HepG2 (cell line): ENCODE data around the gene SMIM24. TPM values are rescaled to one million over a fixed set of nuclear protein-coding genes. Genes with fewer than 3 reads are reported as not detected.
A peak's percentile ranks its signal among the peaks of the same experiment; 100 is the strongest.

ENCODE experiments used
- ARNT ChIP-seq: fragments of 450-650 bp; IDR thresholded peaks from 2 replicates; pipeline ENCODE4 v1.6.1; 2017
- ARNT2 ChIP-seq: sonication (generic); formaldehyde crosslinking; IDR thresholded peaks from 2 replicates; pipeline ENCODE4 v1.8.0; 2022; ENCODE audit warnings: mild to moderate bottlenecking, low read depth, missing genetic modification reagents, moderate library complexity
- ATF2 ChIP-seq: sonication (generic); formaldehyde crosslinking; IDR thresholded peaks from 2 replicates; pipeline ENCODE4 v1.4.0; 2020; ENCODE audit warnings: missing genetic modification reagents
- CREM ChIP-seq, 2 experiments: sonication (generic) in 1 of 2; formaldehyde crosslinking in 1 of 2; IDR thresholded peaks; 2 replicates each; pipeline versions ENCODE4 v1.4.0 to v1.6.1; 2016 to 2020; ENCODE audit warnings: antibody characterized with exemption in 1 of 2, mild to moderate bottlenecking in 1 of 2, missing genetic modification reagents in 1 of 2
- HBP1 ChIP-seq: IDR thresholded peaks from 2 replicates; pipeline ENCODE4 v1.6.1; 2016; ENCODE audit warnings: low read depth, control low read depth
- HOXD1 ChIP-seq: sonication (generic); formaldehyde crosslinking; IDR thresholded peaks from 2 replicates; pipeline ENCODE4 v1.5.0; 2020; ENCODE audit warnings: missing genetic modification reagents
- IKZF1 ChIP-seq: fragments of 450-650 bp; IDR thresholded peaks from 2 replicates; pipeline ENCODE4 v1.7.1; 2016
- IRX3 ChIP-seq: sonication (generic); formaldehyde crosslinking; IDR thresholded peaks from 2 replicates; pipeline ENCODE4 v1.8.1; 2023; ENCODE audit warnings: mild to moderate bottlenecking, low read depth, missing genetic modification reagents, borderline replicate concordance
- MIXL1 ChIP-seq: IDR thresholded peaks from 2 replicates; pipeline ENCODE4 v1.6.1; 2016
- NCOR1 ChIP-seq: fragments of 200-600 bp; sonication (generic); IDR thresholded peaks from 2 replicates; pipeline ENCODE4 v1.7.0; 2017; ENCODE audit warnings: antibody characterized with exemption, low read length, borderline replicate concordance
- RNF2 ChIP-seq: fragments of 450-650 bp; conservative IDR thresholded peaks from 2 replicates; pipeline ENCODE4 v1.6.1; 2016; ENCODE audit warnings: low read depth
- TAF1 ChIP-seq: sonication (generic); formaldehyde crosslinking; IDR thresholded peaks from 2 replicates; pipeline ENCODE4 v1.4.0; 2020; ENCODE audit warnings: missing genetic modification reagents
- TFDP2 ChIP-seq: sonication (generic); formaldehyde crosslinking; IDR thresholded peaks from 2 replicates; pipeline ENCODE4 v1.4.0; 2020; ENCODE audit warnings: missing genetic modification reagents
- ZFAT ChIP-seq: sonication (generic); formaldehyde crosslinking; conservative IDR thresholded peaks from 2 replicates; pipeline ENCODE4 v1.8.1; 2023; ENCODE audit warnings: missing genetic modification reagents, inconsistent platforms
- ZNF143 ChIP-seq: sonication (generic); formaldehyde crosslinking; IDR thresholded peaks from 2 replicates; pipeline ENCODE4 v1.4.0; 2020; ENCODE audit warnings: missing genetic modification reagents
- ZNF280B ChIP-seq: sonication (generic); formaldehyde crosslinking; IDR thresholded peaks from 2 replicates; pipeline ENCODE4 v1.5.0; 2020; ENCODE audit warnings: missing genetic modification reagents, mild to moderate bottlenecking, borderline replicate concordance
- ZNF382 ChIP-seq: sonication (generic); formaldehyde crosslinking; IDR thresholded peaks from 2 replicates; pipeline ENCODE4 v1.5.0; 2020; ENCODE audit warnings: missing genetic modification reagents, mild to moderate bottlenecking, borderline replicate concordance
- ZNF430 ChIP-seq: sonication (generic); formaldehyde crosslinking; IDR thresholded peaks from 2 replicates; pipeline ENCODE4 v1.9.0; 2021; ENCODE audit warnings: mild to moderate bottlenecking, missing genetic modification reagents
- ZNF619 ChIP-seq: sonication (generic); formaldehyde crosslinking; IDR thresholded peaks from 2 replicates; pipeline ENCODE4 v1.4.0; 2020; ENCODE audit warnings: mild to moderate bottlenecking, missing genetic modification reagents
- polyA plus RNA-seq, 8 experiments: library from polyadenylated mRNA; depleted of rRNA in 3 of 8; stranded (reverse) in 7 of 8; unstranded in 1 of 8; fragments of >200 nt; fragmentation: Illumina TruSeq in 4 of 8; extraction: Trizol in 4 of 8; gene quantifications; 2 replicates each; pipeline versions ENCODE4 v1.2.1 to v1.2.3, GENCODE V29; 2011 to 2016; ENCODE audit warnings: low read depth in 4 of 8, missing spikeins in 1 of 8, mixed read lengths in 1 of 8; ENCODE audit not compliant: insufficient read depth in 1 of 8
- total RNA-seq, 5 experiments: library from RNA; depleted of rRNA; stranded (reverse); fragments of >200 nt; fragmentation: Illumina TruSeq; extraction: Trizol; gene quantifications; 2 replicates each; pipeline ENCODE4 v1.2.3, GENCODE V29; 2016; ENCODE audit warnings: low read depth in 1 of 5
- TF ChIP-seq, protein P1 (sequence below): IDR thresholded peaks from 2 replicates; pipeline ENCODE4 v1.6.1; 2012; ENCODE audit warnings: low read length, improper control_type of control experiment

SMIM24 gene
- total and polyA plus RNA-seq, 2 of the 13 experiments (the other 11 are each of a cell fraction or from before 2014, with no cell fraction given) = 11.2 to 70.6 TPM

GRCh38 chr19:3434630-3435553 lies 45.4 kb downstream of the SMIM24 start (continued):
- TF ChIP-seq IKZF1 (no peak), ARNT (no peak), MIXL1 (no peak), ATF2 (CRISPR knock-in tag) (0 out of 2 replicates have a peak, but pooled peaks have one; percentile 24), HOXD1 (CRISPR knock-in tag) (no peak), TFDP2 (CRISPR knock-in tag) (peak; percentile 59), ARNT2 (CRISPR knock-in tag) (peak; percentile 29; the same call in 1 of the 2 replicates), CREM (IDR thresholded peaks at IDR 0.05) (peak; percentile 64), CREM (CRISPR knock-in tag; IDR thresholded peaks at IDR 0.05) (no peak), NCOR1 (no peak), ZNF143 (CRISPR knock-in tag) (peak; percentile 99), IRX3 (CRISPR knock-in tag) (no peak), ZNF619 (CRISPR knock-in tag) (no peak), HBP1 (CRISPR knock-in tag) (peak; percentile 46; the same call in 1 of the 2 replicates), ZFAT (CRISPR knock-in tag) (no peak), TAF1 (CRISPR knock-in tag) (peak; percentile 60), ZNF280B (CRISPR knock-in tag) (peak; percentile 84; the same call in 1 of the 2 replicates), RNF2 (no peak), ZNF382 (CRISPR knock-in tag) (no peak), ZNF430 (CRISPR knock-in tag) (peak; percentile 73; the same call in 1 of the 2 replicates)
- TF ChIP-seq, protein P1, sequence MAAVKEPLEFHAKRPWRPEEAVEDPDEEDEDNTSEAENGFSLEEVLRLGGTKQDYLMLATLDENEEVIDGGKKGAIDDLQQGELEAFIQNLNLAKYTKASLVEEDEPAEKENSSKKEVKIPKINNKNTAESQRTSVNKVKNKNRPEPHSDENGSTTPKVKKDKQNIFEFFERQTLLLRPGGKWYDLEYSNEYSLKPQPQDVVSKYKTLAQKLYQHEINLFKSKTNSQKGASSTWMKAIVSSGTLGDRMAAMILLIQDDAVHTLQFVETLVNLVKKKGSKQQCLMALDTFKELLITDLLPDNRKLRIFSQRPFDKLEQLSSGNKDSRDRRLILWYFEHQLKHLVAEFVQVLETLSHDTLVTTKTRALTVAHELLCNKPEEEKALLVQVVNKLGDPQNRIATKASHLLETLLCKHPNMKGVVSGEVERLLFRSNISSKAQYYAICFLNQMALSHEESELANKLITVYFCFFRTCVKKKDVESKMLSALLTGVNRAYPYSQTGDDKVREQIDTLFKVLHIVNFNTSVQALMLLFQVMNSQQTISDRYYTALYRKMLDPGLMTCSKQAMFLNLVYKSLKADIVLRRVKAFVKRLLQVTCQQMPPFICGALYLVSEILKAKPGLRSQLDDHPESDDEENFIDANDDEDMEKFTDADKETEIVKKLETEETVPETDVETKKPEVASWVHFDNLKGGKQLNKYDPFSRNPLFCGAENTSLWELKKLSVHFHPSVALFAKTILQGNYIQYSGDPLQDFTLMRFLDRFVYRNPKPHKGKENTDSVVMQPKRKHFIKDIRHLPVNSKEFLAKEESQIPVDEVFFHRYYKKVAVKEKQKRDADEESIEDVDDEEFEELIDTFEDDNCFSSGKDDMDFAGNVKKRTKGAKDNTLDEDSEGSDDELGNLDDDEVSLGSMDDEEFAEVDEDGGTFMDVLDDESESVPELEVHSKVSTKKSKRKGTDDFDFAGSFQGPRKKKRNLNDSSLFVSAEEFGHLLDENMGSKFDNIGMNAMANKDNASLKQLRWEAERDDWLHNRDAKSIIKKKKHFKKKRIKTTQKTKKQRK = no peak
